Measurements from ENCODE around the gene IL6.

DNA sequence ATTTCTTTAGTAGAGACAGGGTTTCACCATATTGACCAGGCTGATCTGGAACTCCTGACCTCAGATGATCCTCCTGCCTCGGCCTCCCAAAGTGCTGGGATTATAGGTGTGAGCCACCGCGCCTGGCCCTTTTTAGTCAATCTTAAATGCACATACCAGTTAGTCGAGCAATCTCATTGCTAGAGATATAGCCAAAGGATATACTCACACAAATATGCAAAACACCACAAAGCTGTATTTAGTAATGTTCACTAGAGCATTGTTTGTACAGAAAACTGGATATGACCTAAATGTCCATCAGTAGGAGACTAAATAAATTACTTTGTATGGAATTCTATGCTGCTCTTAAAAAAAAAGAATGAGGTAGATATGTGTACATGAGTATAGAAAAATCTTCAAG, 24.5 kb upstream of the IL6 start:
- TF ChIP-seq TAF1 (IDR thresholded peaks at IDR 0.05; ENCODE audit: borderline replicate concordance, low read depth, low read length) (no peak), EP300 (IDR thresholded peaks at IDR 0.05; ENCODE audit: borderline replicate concordance in 1 of 2, low read depth in 1 of 2, low read length in 1 of 2) (no peak), RCOR1 (IDR thresholded peaks at IDR 0.05; ENCODE audit: low read length) (no peak), RAD21 (IDR thresholded peaks at IDR 0.05; ENCODE audit: low read length) (no peak), POLR2AphosphoS5 (IDR thresholded peaks at IDR 0.05; ENCODE audit: low read depth, low read length) (no peak), FOXJ3 (CRISPR knock-in tag; IDR thresholded peaks at IDR 0.05) (no peak)
- TF ChIP-seq, protein P1, sequence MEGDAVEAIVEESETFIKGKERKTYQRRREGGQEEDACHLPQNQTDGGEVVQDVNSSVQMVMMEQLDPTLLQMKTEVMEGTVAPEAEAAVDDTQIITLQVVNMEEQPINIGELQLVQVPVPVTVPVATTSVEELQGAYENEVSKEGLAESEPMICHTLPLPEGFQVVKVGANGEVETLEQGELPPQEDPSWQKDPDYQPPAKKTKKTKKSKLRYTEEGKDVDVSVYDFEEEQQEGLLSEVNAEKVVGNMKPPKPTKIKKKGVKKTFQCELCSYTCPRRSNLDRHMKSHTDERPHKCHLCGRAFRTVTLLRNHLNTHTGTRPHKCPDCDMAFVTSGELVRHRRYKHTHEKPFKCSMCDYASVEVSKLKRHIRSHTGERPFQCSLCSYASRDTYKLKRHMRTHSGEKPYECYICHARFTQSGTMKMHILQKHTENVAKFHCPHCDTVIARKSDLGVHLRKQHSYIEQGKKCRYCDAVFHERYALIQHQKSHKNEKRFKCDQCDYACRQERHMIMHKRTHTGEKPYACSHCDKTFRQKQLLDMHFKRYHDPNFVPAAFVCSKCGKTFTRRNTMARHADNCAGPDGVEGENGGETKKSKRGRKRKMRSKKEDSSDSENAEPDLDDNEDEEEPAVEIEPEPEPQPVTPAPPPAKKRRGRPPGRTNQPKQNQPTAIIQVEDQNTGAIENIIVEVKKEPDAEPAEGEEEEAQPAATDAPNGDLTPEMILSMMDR (IDR thresholded peaks at IDR 0.05): no peak
- TF ChIP-seq, protein P2, sequence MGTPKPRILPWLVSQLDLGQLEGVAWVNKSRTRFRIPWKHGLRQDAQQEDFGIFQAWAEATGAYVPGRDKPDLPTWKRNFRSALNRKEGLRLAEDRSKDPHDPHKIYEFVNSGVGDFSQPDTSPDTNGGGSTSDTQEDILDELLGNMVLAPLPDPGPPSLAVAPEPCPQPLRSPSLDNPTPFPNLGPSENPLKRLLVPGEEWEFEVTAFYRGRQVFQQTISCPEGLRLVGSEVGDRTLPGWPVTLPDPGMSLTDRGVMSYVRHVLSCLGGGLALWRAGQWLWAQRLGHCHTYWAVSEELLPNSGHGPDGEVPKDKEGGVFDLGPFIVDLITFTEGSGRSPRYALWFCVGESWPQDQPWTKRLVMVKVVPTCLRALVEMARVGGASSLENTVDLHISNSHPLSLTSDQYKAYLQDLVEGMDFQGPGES (IDR thresholded peaks at IDR 0.05; ENCODE audit: low read depth, low read length): no peak
- TF ChIP-seq, protein P3, sequence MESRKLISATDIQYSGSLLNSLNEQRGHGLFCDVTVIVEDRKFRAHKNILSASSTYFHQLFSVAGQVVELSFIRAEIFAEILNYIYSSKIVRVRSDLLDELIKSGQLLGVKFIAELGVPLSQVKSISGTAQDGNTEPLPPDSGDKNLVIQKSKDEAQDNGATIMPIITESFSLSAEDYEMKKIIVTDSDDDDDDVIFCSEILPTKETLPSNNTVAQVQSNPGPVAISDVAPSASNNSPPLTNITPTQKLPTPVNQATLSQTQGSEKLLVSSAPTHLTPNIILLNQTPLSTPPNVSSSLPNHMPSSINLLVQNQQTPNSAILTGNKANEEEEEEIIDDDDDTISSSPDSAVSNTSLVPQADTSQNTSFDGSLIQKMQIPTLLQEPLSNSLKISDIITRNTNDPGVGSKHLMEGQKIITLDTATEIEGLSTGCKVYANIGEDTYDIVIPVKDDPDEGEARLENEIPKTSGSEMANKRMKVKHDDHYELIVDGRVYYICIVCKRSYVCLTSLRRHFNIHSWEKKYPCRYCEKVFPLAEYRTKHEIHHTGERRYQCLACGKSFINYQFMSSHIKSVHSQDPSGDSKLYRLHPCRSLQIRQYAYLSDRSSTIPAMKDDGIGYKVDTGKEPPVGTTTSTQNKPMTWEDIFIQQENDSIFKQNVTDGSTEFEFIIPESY (IDR thresholded peaks at IDR 0.05; ENCODE audit: borderline replicate concordance, low read depth): no peak

Measured in SK-N-SH (cell line).